Measurements from ENCODE around the gene COPRS. TPM values are rescaled to one million over a fixed set of nuclear protein-coding genes. Genes with fewer than 3 reads are reported as not detected.

COPRS gene
- total RNA-seq, 4 donors from 2014 or later: 91.1 to 148 (median 140) TPM

DNA sequence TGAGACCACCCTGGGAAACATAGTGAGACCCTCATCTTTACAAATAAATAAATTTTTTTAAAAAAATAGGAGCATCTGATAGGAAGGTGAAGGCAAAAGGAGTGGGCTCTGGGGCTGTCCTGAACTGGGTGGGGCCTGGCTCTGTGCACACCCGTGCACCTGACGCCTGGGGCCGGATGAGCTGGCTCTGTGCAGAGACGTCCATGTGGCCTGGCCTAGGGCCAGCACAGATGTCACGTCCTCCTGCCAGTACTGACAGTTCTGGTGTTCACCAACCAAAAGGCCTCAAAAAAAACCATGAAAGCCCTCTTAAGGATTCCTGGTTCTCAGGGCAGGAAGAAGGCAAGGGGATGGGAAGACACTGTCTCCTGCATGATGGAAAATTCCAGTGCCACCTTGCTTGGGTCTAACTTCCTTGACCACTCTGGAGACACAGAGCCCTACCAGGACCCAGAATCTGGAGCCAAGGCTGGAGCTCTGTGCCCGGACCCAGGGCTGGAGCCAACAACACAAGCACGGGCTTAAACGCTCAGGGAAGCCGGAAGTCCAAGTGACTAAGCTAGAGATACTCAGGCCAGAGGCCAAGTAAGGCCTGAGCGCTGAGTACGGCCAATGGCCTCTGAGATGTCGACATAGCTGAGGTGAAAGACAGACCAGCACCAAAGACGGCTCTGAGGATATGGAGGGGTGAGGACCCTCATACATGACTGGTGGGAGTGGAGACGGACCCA, 32.9 kb downstream of the COPRS start:
- ATAC-seq: no peak
- Histone ChIP-seq H3K4me3 (no peak overlapping the region), H3K36me3 (no peaks in the 10 kb centered on the region), H3K27me3 (no peaks in the 10 kb centered on the region), H3K9me3 (no peaks in the 10 kb centered on the region), H3K27ac (no peak overlapping the region), H3K4me1 (no peaks in the 10 kb centered on the region)
- WGBS, 2 donors (ENCODE audit: low coverage in 1 of 2): 48 to 63% methylated on average over 3 to 10 of the region's 14 CpGs
- TF ChIP-seq POLR2AphosphoS5 (IDR thresholded peaks at IDR 0.05) (no peak), POLR2A (IDR thresholded peaks at IDR 0.05) (no peak), EP300 (IDR thresholded peaks at IDR 0.05) (no peak)
- TF ChIP-seq, protein P1, sequence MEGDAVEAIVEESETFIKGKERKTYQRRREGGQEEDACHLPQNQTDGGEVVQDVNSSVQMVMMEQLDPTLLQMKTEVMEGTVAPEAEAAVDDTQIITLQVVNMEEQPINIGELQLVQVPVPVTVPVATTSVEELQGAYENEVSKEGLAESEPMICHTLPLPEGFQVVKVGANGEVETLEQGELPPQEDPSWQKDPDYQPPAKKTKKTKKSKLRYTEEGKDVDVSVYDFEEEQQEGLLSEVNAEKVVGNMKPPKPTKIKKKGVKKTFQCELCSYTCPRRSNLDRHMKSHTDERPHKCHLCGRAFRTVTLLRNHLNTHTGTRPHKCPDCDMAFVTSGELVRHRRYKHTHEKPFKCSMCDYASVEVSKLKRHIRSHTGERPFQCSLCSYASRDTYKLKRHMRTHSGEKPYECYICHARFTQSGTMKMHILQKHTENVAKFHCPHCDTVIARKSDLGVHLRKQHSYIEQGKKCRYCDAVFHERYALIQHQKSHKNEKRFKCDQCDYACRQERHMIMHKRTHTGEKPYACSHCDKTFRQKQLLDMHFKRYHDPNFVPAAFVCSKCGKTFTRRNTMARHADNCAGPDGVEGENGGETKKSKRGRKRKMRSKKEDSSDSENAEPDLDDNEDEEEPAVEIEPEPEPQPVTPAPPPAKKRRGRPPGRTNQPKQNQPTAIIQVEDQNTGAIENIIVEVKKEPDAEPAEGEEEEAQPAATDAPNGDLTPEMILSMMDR (IDR thresholded peaks at IDR 0.05): no peak

DNA sequence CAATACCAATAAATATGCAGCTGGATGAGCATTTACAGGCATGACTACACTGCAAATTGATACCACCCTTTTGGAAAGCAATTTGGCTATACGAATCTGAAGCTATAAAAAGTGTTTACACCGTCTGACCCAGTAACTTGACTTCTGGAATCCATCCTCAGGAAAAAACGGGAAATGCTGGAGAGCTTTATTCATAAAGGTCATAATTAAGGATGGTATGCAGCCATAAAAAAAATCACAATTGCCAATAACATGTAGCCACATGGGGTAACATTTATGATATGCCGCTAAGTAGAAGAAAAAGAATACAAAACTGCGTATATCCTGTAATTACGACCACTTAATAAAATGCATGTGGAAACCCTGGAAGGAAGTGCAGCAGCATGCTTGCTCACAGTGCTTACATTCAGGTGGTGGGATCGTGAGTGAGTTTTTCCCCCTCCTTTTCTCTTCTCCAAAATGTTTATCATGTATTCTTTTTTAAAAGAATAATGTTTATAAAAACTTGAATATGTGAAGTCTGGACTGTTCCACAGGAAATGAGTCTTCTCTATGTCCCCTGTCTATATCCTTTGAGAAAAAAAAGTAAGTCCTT, 34.2 kb downstream of the COPRS start:
- Histone ChIP-seq H3K4me1 (no peaks in the 10 kb centered on the region), H3K27ac (no peak overlapping the region), H3K4me3 (no peak overlapping the region), H3K9me3 (no peaks in the 10 kb centered on the region), H3K36me3 (no peaks in the 10 kb centered on the region), H3K27me3 (no peaks in the 10 kb centered on the region)
- 46 to 56% methylated on average over 6 to 7 of the region's 7 CpGs for WGBS, 2 donors (ENCODE audit: low coverage in 1 of 2)
- no peak for ATAC-seq
- TF ChIP-seq POLR2AphosphoS5 (IDR thresholded peaks at IDR 0.05) (no peak), EP300 (IDR thresholded peaks at IDR 0.05) (no peak), POLR2A (IDR thresholded peaks at IDR 0.05) (no peak)
- TF ChIP-seq, protein P1 (IDR thresholded peaks at IDR 0.05): no peak

DNA sequence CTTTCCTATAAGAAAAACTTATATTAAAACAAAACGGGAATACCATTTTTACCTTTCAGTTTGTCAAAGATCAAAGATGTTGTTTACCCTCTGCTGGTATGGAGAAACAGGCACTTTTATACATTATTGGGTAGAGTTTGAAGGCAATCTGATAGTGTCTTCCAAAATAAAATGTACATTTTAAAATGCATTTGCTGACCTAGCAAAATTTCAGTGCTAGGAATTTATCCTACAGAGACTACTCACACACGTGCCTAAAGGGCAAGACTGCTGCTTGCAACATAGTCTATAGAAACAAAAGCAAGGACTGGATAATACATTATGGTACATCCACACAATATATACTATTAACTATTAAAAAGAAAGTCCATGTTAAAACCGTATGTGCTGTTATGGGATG, 36.0 kb downstream of the COPRS start:
- 36 to 67% methylated on average over 2 to 3 of the region's 3 CpGs for WGBS, 2 donors (ENCODE audit: low coverage in 1 of 2)
- Histone ChIP-seq H3K36me3 (no peaks in the 10 kb centered on the region), H3K9me3 (no peaks in the 10 kb centered on the region), H3K27ac (no peak overlapping the region), H3K4me3 (no peak overlapping the region), H3K4me1 (no peaks in the 10 kb centered on the region), H3K27me3 (no peaks in the 10 kb centered on the region)
- TF ChIP-seq POLR2AphosphoS5 (IDR thresholded peaks at IDR 0.05): no peak
- TF ChIP-seq, protein P1 (IDR thresholded peaks at IDR 0.05): no peak
- no peak for TF ChIP-seq POLR2A (IDR thresholded peaks at IDR 0.05)
- TF ChIP-seq EP300 (IDR thresholded peaks at IDR 0.05): no peak
- no peak for ATAC-seq

DNA sequence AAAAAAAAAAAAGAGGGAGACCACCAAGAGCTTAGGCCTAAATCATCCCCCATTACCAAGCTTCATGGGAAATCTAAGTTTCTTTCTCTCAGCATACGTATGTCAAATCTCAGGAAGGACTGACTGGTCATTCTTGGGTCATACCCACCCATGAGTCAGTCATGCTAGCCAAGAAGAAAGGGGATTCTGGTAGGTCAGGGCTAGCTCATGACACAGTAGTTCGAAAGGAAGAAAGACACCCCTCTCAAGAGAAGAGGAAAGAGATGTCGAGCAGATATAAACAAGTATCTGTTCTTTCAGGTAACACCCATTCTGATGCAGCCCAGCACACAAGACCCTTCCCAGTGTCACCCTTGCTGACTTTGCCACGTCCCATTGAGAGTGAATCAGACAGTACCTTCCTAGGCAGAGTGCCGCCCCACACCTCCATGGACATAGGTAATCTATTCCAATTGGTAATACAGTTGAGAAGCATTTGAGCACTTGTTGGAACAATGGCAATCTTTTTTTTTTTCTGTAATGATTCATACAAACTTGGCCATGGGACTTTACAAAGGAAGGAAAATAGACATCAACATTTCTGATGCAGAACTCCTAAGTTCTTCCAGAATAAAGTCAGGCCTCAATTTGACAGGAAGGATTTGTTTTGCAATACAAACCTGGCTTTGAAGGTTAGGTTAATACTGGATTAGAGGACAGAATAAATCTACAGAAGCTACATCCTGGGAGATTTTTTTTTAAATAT, 38.2 kb downstream of the COPRS start:
- no peak overlapping the region for H3K27ac ChIP-seq
- no peaks in the 10 kb centered on the region for H3K27me3 ChIP-seq
- WGBS, 2 donors (ENCODE audit: low coverage in 1 of 2): 79 to 83% methylated on average over 4 to 5 of the region's 5 CpGs
- no peak for TF ChIP-seq POLR2A (IDR thresholded peaks at IDR 0.05)
- TF ChIP-seq, protein P1 (IDR thresholded peaks at IDR 0.05): no peak
- no peak for TF ChIP-seq POLR2AphosphoS5 (IDR thresholded peaks at IDR 0.05)
- ATAC-seq: no peak
- H3K9me3 ChIP-seq: no peaks in the 10 kb centered on the region
- no peaks in the 10 kb centered on the region for H3K36me3 ChIP-seq
- H3K4me3 ChIP-seq: no peak overlapping the region
- H3K4me1 ChIP-seq: no peaks in the 10 kb centered on the region
